OCI-LY1 (cell line): ENCODE results near the gene FERMT2.
A peak's percentile ranks its signal among the peaks of the same experiment; 100 is the strongest.

ENCODE experiments used
- H2AFZ ChIP-seq: fragments of 200-600 bp; sonication (generic), shearing (Covaris generic); 2 replicates; pipeline ENCODE4 v1.6.0; 2014; ENCODE audit warnings: antibody characterized with exemption, mild to moderate bottlenecking, low read length
- H3F3A ChIP-seq: fragments of 200-600 bp; sonication (generic), shearing (Covaris generic); 2 replicates; pipeline ENCODE4 v1.6.0; 2014; ENCODE audit warnings: mild to moderate bottlenecking, antibody characterized with exemption, low read length, moderate library complexity; ENCODE audit not compliant: insufficient read depth
- H3K27ac ChIP-seq: fragments of 200-600 bp; sonication (generic); 2 replicates; pipeline ENCODE4 v1.5.1; 2014; ENCODE audit warnings: low read length, mixed run types, mild to moderate bottlenecking, low read depth; ENCODE audit not compliant: poor library complexity, severe bottlenecking
- H3K27me3 ChIP-seq: fragments of 200-600 bp; sonication (generic); 2 replicates; pipeline ENCODE4 v1.6.0; 2014; ENCODE audit warnings: antibody characterized with exemption, mild to moderate bottlenecking, low read length, moderate library complexity; ENCODE audit not compliant: insufficient read depth
- H3K36me3 ChIP-seq: fragments of 200-600 bp; sonication (generic); 2 replicates; pipeline ENCODE4 v1.6.1; 2014; ENCODE audit warnings: mild to moderate bottlenecking, antibody characterized with exemption, low read length, moderate library complexity, mixed read lengths; ENCODE audit not compliant: insufficient read depth
- H3K4me1 ChIP-seq: fragments of 200-600 bp; sonication (generic); 2 replicates; pipeline ENCODE4 v1.5.1; 2014; ENCODE audit warnings: mild to moderate bottlenecking, low read length, moderate library complexity; ENCODE audit not compliant: insufficient read depth, severe bottlenecking
- H3K4me2 ChIP-seq: fragments of 200-600 bp; sonication (generic), shearing (Covaris generic); 2 replicates; pipeline ENCODE4 v1.6.1; 2014; ENCODE audit warnings: low read length
- H3K4me3 ChIP-seq: fragments of 200-600 bp; sonication (generic); 2 replicates; pipeline ENCODE4 v1.5.1; 2014; ENCODE audit warnings: low read length, low read depth, mild to moderate bottlenecking, mixed read lengths; ENCODE audit not compliant: poor library complexity, severe bottlenecking
- H3K79me2 ChIP-seq: fragments of 200-600 bp; shearing (Covaris generic); 2 replicates; pipeline ENCODE4 v1.6.1; 2016; ENCODE audit warnings: mixed run types, low read length, mixed read lengths; ENCODE audit not compliant: insufficient read depth
- H3K9ac ChIP-seq: fragments of 200-600 bp; sonication (generic), shearing (Covaris generic); 2 replicates; pipeline ENCODE4 v1.6.1; 2014; ENCODE audit warnings: mild to moderate bottlenecking, low read length, mixed read lengths
- H3K9me2 ChIP-seq: fragments of 200-600 bp; sonication (generic), shearing (Covaris generic); 2 replicates; pipeline ENCODE4 v1.6.1; 2014; ENCODE audit warnings: low read depth, mild to moderate bottlenecking, low read length, mixed read lengths
- H3K9me3 ChIP-seq: fragments of 200-600 bp; shearing (Covaris generic); 2 replicates; pipeline ENCODE4 v1.6.1; 2014; ENCODE audit warnings: low read length, mixed read lengths
- H4K20me1 ChIP-seq: fragments of 200-600 bp; sonication (generic), shearing (Covaris generic); 2 replicates; pipeline ENCODE4 v1.6.0; 2016; ENCODE audit warnings: mild to moderate bottlenecking, low read length; ENCODE audit not compliant: insufficient read depth
- EZH2 ChIP-seq: fragments of 200-600 bp; sonication (generic), shearing (Covaris generic); IDR thresholded peaks from 2 replicates; pipeline ENCODE4 v1.8.0; 2017; ENCODE audit warnings: borderline replicate concordance, mixed run types, mild to moderate bottlenecking, antibody characterized with exemption, low read length, moderate library complexity, mixed read lengths
- TF ChIP-seq, protein P1 (sequence below): fragments of 200-600 bp; sonication (generic), shearing (Covaris generic); IDR thresholded peaks from 2 replicates; pipeline ENCODE4 v1.5.1; 2017; ENCODE audit warnings: mild to moderate bottlenecking, antibody characterized with exemption, low read length, moderate library complexity, mixed read lengths

Gene FERMT2

DNA sequence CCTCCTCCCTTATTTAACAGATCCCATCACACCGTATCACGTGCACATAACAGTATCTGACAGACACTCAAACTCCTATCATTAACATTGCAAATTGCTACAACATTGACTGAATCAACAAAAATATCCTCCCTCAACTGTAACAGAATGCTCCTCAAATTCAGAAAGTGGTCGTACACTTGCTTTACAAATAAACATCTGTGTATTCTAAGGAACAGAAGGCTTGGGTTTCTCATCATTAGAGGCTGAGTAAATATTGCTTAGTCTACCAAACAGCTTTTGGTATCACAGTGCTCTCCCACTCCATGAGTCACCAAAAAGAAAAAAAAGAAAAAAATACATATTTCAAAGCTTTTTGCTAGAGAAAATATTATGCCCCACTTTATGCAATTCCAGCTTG is 23.9 kb downstream of the FERMT2 start:
- H3K36me3 ChIP-seq = no peaks in the 10 kb centered on the region
- H3K27me3 ChIP-seq = no peaks in the 10 kb centered on the region
- H3K9me3 ChIP-seq = no peaks in the 10 kb centered on the region
- no peaks in the 10 kb centered on the region for H3F3A ChIP-seq
- no peak overlapping the region for H3K27ac ChIP-seq
- H3K9me2 ChIP-seq = no peaks in the 10 kb centered on the region
- H3K4me2 ChIP-seq = no peak overlapping the region
- no peak overlapping the region for H2AFZ ChIP-seq
- no peaks in the 10 kb centered on the region for H4K20me1 ChIP-seq
- H3K79me2 ChIP-seq = no peaks in the 10 kb centered on the region
- no peak overlapping the region for H3K4me3 ChIP-seq
- TF ChIP-seq, protein P1, sequence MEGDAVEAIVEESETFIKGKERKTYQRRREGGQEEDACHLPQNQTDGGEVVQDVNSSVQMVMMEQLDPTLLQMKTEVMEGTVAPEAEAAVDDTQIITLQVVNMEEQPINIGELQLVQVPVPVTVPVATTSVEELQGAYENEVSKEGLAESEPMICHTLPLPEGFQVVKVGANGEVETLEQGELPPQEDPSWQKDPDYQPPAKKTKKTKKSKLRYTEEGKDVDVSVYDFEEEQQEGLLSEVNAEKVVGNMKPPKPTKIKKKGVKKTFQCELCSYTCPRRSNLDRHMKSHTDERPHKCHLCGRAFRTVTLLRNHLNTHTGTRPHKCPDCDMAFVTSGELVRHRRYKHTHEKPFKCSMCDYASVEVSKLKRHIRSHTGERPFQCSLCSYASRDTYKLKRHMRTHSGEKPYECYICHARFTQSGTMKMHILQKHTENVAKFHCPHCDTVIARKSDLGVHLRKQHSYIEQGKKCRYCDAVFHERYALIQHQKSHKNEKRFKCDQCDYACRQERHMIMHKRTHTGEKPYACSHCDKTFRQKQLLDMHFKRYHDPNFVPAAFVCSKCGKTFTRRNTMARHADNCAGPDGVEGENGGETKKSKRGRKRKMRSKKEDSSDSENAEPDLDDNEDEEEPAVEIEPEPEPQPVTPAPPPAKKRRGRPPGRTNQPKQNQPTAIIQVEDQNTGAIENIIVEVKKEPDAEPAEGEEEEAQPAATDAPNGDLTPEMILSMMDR = no peak
- no peak for TF ChIP-seq EZH2
- H3K9ac ChIP-seq = no peak overlapping the region
- no peaks in the 10 kb centered on the region for H3K4me1 ChIP-seq

DNA sequence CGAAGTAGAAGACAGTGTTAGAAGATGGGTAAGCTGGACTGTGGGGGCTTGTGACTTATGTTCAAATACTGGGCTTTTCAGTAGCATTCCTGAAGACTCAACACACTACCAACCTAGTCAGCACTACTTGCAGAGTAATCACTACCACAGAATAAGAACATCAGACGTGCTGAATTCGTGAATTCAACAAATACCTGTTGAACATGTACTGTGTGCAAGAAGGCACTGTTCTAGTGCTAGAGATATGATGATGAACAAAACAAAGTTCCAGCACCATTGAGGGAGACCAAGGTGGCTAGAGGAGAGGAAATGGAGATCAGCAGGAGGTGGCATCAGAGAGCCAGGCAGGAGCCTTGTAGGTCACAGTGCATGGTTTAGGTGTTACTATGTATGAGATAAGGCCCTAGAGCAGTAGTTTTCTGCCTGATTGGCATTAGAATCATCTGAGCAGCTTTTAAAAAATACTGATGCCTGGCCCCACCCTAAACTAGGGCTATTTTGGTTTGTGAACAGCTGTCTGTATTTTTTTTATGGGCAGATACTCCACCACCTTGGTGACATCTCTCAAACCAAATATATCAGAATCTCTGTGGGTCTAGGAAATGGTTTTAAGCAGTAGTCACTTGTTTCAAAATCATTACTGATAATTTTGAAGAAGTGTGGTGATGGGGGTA is 26.8 kb downstream of the FERMT2 start:
- no peak overlapping the region for H3K4me2 ChIP-seq
- H3K9me2 ChIP-seq = no peaks in the 10 kb centered on the region
- no peaks in the 10 kb centered on the region for H3K9me3 ChIP-seq
- no peaks in the 10 kb centered on the region for H3K4me1 ChIP-seq
- H3K36me3 ChIP-seq = no peaks in the 10 kb centered on the region
- no peak overlapping the region for H3K9ac ChIP-seq
- no peak overlapping the region for H2AFZ ChIP-seq
- H4K20me1 ChIP-seq = no peaks in the 10 kb centered on the region
- no peaks in the 10 kb centered on the region for H3K79me2 ChIP-seq
- TF ChIP-seq EZH2 = no peak
- TF ChIP-seq, protein P1 = peak; percentile 31; the same call in 1 of the 2 replicates
- no peak overlapping the region for H3K27ac ChIP-seq
- no peaks in the 10 kb centered on the region for H3K27me3 ChIP-seq
- no peak overlapping the region for H3K4me3 ChIP-seq
- H3F3A ChIP-seq = no peaks in the 10 kb centered on the region

DNA sequence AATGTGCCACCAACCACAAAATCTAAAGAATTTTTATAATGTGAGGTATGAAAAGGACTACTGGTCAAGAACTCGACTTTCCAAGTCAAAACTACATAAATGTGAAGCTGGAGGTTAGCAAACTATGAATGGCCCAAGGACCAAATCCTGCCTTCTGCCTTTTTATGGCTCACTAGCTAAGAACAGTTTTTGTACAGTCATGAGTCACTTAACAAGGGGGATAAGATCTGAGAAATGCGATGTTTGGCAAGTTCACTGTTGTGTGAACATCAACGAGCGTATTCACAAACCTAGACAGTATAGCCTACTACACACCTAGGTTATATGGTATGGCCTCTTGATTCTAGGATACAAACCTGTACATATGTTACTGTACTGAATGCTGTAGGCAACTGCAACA is 28.2 kb downstream of the FERMT2 start:
- no peak overlapping the region for H3K27ac ChIP-seq

More for the DNA sequence above, 28.2 kb downstream of the FERMT2 start:
- Histone ChIP-seq H3K9me3 (no peaks in the 10 kb centered on the region), H2AFZ (no peak overlapping the region), H3K4me1 (no peaks in the 10 kb centered on the region), H3K4me2 (no peak overlapping the region), H3K79me2 (no peaks in the 10 kb centered on the region), H4K20me1 (no peaks in the 10 kb centered on the region), H3K4me3 (no peak overlapping the region), H3F3A (no peaks in the 10 kb centered on the region), H3K27me3 (no peaks in the 10 kb centered on the region), H3K9me2 (no peaks in the 10 kb centered on the region), H3K9ac (no peak overlapping the region), H3K36me3 (no peaks in the 10 kb centered on the region)
- TF ChIP-seq, protein P1 = no peak
- no peak for TF ChIP-seq EZH2
